Measurements from ENCODE around the gene CCNL2.

CCNL2 gene

DNA sequence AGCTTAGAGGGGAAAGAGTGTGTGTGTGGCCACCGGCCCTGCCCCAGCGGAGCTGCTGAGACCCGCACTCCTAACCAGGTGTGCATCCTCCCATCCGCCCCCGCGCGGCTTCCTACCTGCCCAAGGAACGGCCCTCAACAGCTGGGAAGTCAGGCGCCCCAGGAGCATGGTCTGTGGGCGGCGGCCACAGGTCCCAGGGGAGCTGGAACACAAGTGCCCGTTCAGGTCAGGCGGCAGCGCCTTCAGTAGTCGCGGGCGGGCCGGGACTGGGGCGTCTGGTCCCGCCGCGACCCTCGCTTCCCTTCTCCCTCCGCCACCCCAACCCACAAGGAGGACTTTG lies 24.6 kb downstream of the CCNL2 start:
- H3K27ac ChIP-seq: peak overlapping the region; percentile 63
- H3K4me3 ChIP-seq (IDR thresholded peaks at IDR 0.05; ENCODE audit: insufficient read depth, low read depth, low read length): peak overlapping the region; percentile 89
- H4K20me1 ChIP-seq (ENCODE audit: insufficient read depth): no peaks in the 10 kb centered on the region
- peaks cover 42% of the 10 kb centered on the region for H3K4me1 ChIP-seq (ENCODE audit: low read depth, poor library complexity, severe bottlenecking)
- peak overlapping the region; percentile 79 for H3K9ac ChIP-seq
- H3K27me3 ChIP-seq (ENCODE audit: insufficient read depth, low read depth): no peaks in the 10 kb centered on the region
- H3K36me3 ChIP-seq (ENCODE audit: insufficient read depth): no peaks in the 10 kb centered on the region
- peak overlapping the region; percentile 96 for H3K4me2 ChIP-seq
- H3K79me2 ChIP-seq (ENCODE audit: insufficient read depth, low read depth): peaks cover 25% of the 10 kb centered on the region
- H2AFZ ChIP-seq (ENCODE audit: low read depth): peak overlapping the region; percentile 64; the same call in 1 of the 2 replicates
- TF ChIP-seq, protein P1, sequence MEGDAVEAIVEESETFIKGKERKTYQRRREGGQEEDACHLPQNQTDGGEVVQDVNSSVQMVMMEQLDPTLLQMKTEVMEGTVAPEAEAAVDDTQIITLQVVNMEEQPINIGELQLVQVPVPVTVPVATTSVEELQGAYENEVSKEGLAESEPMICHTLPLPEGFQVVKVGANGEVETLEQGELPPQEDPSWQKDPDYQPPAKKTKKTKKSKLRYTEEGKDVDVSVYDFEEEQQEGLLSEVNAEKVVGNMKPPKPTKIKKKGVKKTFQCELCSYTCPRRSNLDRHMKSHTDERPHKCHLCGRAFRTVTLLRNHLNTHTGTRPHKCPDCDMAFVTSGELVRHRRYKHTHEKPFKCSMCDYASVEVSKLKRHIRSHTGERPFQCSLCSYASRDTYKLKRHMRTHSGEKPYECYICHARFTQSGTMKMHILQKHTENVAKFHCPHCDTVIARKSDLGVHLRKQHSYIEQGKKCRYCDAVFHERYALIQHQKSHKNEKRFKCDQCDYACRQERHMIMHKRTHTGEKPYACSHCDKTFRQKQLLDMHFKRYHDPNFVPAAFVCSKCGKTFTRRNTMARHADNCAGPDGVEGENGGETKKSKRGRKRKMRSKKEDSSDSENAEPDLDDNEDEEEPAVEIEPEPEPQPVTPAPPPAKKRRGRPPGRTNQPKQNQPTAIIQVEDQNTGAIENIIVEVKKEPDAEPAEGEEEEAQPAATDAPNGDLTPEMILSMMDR (conservative IDR thresholded peaks at IDR 0.05; ENCODE audit: low read depth, low read length): no peak

DNA sequence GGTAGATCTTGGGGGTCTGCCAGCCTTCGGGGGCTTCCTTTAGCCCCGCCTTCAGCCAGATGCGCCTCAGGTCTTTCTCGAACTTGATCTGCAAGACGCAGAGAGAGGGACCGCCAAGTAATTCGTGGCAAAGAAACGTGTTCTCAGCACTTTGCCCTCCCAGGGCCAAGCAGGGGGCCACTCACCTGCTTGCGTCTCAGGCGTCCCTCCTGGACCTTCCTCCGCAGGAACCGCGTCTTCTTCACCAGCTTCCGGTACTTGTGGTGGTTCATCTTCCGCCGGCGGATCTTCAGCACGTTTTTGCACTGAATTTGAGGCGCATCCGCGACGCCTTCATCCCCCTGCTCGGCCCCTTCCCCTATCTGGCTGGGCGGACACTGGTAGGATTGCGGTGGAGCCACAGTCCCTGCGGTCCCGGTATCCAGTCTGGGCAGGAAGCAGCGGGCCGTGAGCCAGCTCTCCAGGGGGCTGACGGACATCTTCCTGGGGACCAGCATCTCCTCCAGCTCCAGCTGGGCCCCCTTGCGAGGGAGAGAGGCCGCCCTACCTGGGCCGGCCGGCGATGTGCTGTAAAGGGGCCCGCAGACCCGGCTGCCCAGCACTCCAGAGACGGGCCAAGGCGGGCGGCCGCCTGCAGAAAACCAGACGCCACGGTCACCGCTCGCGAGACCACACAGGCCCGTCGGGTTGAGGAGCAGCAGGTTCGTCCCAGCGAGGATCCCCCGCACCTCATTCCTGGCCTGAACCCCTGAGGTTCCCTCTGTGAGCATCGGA lies 25.1 kb downstream of the CCNL2 start:
- peaks cover 42% of the 10 kb centered on the region for H3K4me1 ChIP-seq (ENCODE audit: low read depth, poor library complexity, severe bottlenecking)
- H3K36me3 ChIP-seq (ENCODE audit: insufficient read depth): no peaks in the 10 kb centered on the region
- H3K79me2 ChIP-seq (ENCODE audit: insufficient read depth, low read depth): peaks cover 25% of the 10 kb centered on the region
- peak overlapping the region; percentile 79; the same call in 1 of the 2 replicates for H3K9ac ChIP-seq
- no peaks in the 10 kb centered on the region for H4K20me1 ChIP-seq (ENCODE audit: insufficient read depth)
- H3K4me2 ChIP-seq: peak overlapping the region; percentile 96
- H3K4me3 ChIP-seq (IDR thresholded peaks at IDR 0.05; ENCODE audit: insufficient read depth, low read depth, low read length): peak overlapping the region; percentile 89
- H2AFZ ChIP-seq (ENCODE audit: low read depth): no peak overlapping the region
- H3K27me3 ChIP-seq (ENCODE audit: insufficient read depth, low read depth): no peaks in the 10 kb centered on the region
- no peak overlapping the region for H3K27ac ChIP-seq
- TF ChIP-seq, protein P1 (conservative IDR thresholded peaks at IDR 0.05; ENCODE audit: low read depth, low read length): no peak

DNA sequence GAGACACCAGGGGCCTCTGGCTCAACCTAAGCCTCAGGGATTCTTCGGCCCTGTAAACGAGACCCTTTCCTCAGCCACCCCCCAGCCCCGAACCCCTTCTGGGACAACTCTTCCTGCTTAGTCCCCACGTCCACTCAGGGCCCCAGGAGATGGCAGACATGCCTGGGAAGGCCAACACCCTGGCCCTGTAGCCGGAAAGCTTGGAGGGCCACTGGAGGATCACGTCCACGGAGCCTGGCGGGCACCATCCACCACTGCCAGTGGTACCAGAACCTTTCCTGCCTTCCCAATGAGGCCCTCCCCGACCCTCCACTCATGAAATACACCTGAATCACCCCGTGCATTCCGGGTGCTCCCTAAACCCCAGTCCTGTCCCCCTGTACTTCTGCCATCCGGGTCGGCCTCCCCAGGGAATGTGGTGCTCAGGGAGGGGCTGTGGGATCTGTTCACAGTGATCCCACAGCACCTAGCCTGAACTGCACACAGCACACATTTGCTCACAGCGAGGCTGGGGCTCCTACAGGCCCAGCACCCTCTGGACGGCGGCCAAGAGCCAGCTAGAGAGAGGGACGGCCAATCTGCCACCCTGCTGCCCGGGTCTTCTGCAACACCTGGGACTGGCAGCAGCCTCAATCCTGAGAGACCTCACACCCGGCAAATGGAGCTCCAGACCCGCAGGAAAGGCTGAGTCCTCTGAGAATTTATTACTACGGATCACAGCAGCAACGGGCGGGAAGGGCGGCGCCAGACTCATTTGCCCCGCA lies 25.9 kb downstream of the CCNL2 start:
- Histone ChIP-seq H3K4me1 (ENCODE audit: low read depth, poor library complexity, severe bottlenecking) (peaks cover 42% of the 10 kb centered on the region), H3K79me2 (ENCODE audit: insufficient read depth, low read depth) (peaks cover 25% of the 10 kb centered on the region), H3K27ac (no peak overlapping the region), H3K9ac (no peak overlapping the region), H4K20me1 (ENCODE audit: insufficient read depth) (no peaks in the 10 kb centered on the region), H3K4me2 (peak overlapping the region; percentile 96; the same call in 1 of the 2 replicates), H3K36me3 (ENCODE audit: insufficient read depth) (no peaks in the 10 kb centered on the region), H3K27me3 (ENCODE audit: insufficient read depth, low read depth) (no peaks in the 10 kb centered on the region), H2AFZ (ENCODE audit: low read depth) (no peak overlapping the region), H3K4me3 (IDR thresholded peaks at IDR 0.05; ENCODE audit: insufficient read depth, low read depth, low read length) (no peak overlapping the region)
- TF ChIP-seq, protein P1 (conservative IDR thresholded peaks at IDR 0.05; ENCODE audit: low read depth, low read length): no peak

DNA sequence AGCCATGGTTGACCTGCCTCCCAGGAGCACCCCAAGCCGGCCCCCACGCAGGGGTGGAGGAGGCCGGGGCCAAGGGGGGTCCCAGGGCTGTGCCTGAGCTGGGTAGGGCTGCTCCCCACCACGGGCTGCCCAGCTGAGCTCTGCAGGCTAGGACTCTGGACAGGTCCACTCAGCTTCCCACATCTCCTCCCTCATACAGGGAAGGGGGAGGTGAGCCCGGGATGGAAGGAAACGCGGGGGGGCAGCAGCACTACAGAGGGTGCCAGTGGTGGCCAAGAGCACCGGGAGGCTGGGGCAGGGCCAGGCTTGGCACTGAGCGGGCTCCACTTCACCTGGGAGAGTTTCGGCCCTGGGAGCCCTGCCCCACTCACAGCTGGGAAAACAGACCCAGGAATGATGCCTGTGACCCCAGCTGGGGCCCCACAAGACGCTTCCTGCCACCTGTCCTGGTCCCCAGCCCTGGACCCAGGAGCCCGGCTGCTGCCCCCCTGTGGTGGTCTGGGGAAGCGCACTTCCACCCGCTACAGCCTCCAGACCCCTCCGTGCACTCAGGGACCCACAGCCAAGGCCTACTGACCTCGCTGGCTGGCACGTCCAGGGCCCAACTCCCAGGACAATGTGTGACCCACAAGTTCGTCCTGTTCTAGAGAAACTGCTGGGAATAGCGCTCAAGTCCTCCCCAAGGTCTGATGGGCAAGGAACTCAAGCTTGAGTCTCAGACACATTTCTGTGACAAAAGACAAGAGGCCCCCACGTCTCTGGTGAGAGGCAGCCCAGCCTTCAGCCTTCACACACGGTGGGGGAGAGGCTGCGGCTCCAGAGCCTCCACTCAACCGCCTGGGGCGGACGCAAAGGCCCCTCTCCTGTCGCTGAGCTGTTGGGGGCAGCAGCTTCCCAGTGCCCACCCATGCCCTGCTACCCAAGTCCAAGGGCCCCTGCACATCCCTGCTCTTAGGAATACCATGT lies 27.1 kb downstream of the CCNL2 start:
- no peaks in the 10 kb centered on the region for H4K20me1 ChIP-seq (ENCODE audit: insufficient read depth)
- H2AFZ ChIP-seq (ENCODE audit: low read depth): no peak overlapping the region
- no peaks in the 10 kb centered on the region for H3K27me3 ChIP-seq (ENCODE audit: insufficient read depth, low read depth)
- peaks cover 42% of the 10 kb centered on the region for H3K4me1 ChIP-seq (ENCODE audit: low read depth, poor library complexity, severe bottlenecking)
- H3K4me2 ChIP-seq: peak overlapping the region; percentile 99
- peaks cover 25% of the 10 kb centered on the region for H3K79me2 ChIP-seq (ENCODE audit: insufficient read depth, low read depth)
- no peak overlapping the region for H3K9ac ChIP-seq
- TF ChIP-seq, protein P1 (conservative IDR thresholded peaks at IDR 0.05; ENCODE audit: low read depth, low read length): peak; percentile 90
- peak overlapping the region; percentile 54 for H3K4me3 ChIP-seq (IDR thresholded peaks at IDR 0.05; ENCODE audit: insufficient read depth, low read depth, low read length)
- H3K36me3 ChIP-seq (ENCODE audit: insufficient read depth): no peaks in the 10 kb centered on the region
- peak overlapping the region; percentile 33; the same call in 1 of the 2 replicates for H3K27ac ChIP-seq

Measured in KMS-11 (cell line).